GM12873 (cell line): ENCODE results near the gene CDPF1.

Experiments
- CTCF ChIP-seq: IDR thresholded peaks from 2 replicates; pipeline ENCODE4 v1.5.1; 2012; ENCODE audit warnings: low read depth, mild to moderate bottlenecking, moderate library complexity, low read length, control low read depth; ENCODE audit not compliant: insufficient read depth; ENCODE audit errors: missing control alignments

The CDPF1 gene

GRCh38 chr22:46213052-46213451 lies 37.0 kb downstream of the CDPF1 start:
- TF ChIP-seq CTCF: no peak

- no peak for TF ChIP-seq CTCF
These were observed 37.9 kb downstream of the CDPF1 start for GRCh38 chr22:46212195-46212594.

GRCh38 chr22:46209262-46209661 lies 40.8 kb downstream of the CDPF1 start:
- no peak for TF ChIP-seq CTCF

GRCh38 chr22:46203601-46203980 lies 46.5 kb downstream of the CDPF1 start:
- no peak for TF ChIP-seq CTCF

- TF ChIP-seq CTCF: no peak
These were observed 47.0 kb downstream of the CDPF1 start for GRCh38 chr22:46202897-46203600.

GRCh38 chr22:46201059-46201757 lies 48.9 kb downstream of the CDPF1 start:
- TF ChIP-seq CTCF: no peak

GRCh38 chr22:46198274-46198673 lies 51.8 kb downstream of the CDPF1 start:
- no peak for TF ChIP-seq CTCF
